Muscle of leg (tissue), 11 donors: ENCODE results near the gene TENT5A. TPM values are rescaled to one million over a fixed set of nuclear protein-coding genes. Genes with fewer than 3 reads are reported as not detected.
A peak's percentile ranks its signal among the peaks of the same experiment; 100 is the strongest.

ENCODE experiments used
- DNase-seq: peaks from one replicate; pipeline ENCODE4 v3.0.0; 2013
- H3K27ac ChIP-seq: one replicate; pipeline ENCODE4 v1.5.1; 2013; ENCODE audit warnings: mild to moderate bottlenecking, low read length, control low read depth
- H3K27me3 ChIP-seq: one replicate; pipeline ENCODE4 v1.6.1; 2013; ENCODE audit warnings: low read length; ENCODE audit not compliant: control insufficient read depth, insufficient read depth
- H3K36me3 ChIP-seq: one replicate; pipeline ENCODE4 v1.6.1; 2013; ENCODE audit warnings: low read length; ENCODE audit not compliant: control insufficient read depth, insufficient read depth
- H3K4me1 ChIP-seq: one replicate; pipeline ENCODE4 v1.6.1; 2013; ENCODE audit warnings: low read length; ENCODE audit not compliant: control insufficient read depth, insufficient read depth
- H3K4me3 ChIP-seq: one replicate; pipeline ENCODE4 v1.5.1; 2013; ENCODE audit warnings: low read length, control low read depth
- H3K9me3 ChIP-seq: replicated peaks from 2 replicates; pipeline ENCODE4 v1.6.1; 2013; ENCODE audit warnings: low read depth, low read length; ENCODE audit not compliant: control insufficient read depth
- WGBS: methylation state at CpG from one replicate; pipeline ENCODE4 v1.1.5; 2013; ENCODE audit warnings: missing lambda C conversion rate; ENCODE audit not compliant: insufficient coverage; 5-methylcytosine and 5-hydroxymethylcytosine counted together
- polyA plus RNA-seq, 8 donors: library from polyadenylated mRNA; unstranded; fragments of 120-200 nt; gene quantifications; one replicate each; pipeline versions ENCODE4 v1.2.1 to v1.2.3, GENCODE V29; 2013; ENCODE audit warnings: inconsistent platforms in 1 of 8, low replicate concordance in 1 of 8; ENCODE audit not compliant: insufficient read length in 8 of 8, insufficient read depth in 1 of 8
- total RNA-seq: library from RNA; stranded (reverse); fragments of 120-200 nt; gene quantifications from one replicate; pipeline ENCODE4 v1.2.4, GENCODE V29; 2013

Gene TENT5A
- total and polyA plus RNA-seq, 9 donors = 5.1 to 23.1 (median 9.2) TPM

GRCh38 chr6:81774542-81774941 is 22.1 kb upstream of the TENT5A start:
- no CpG with 5 or more reads among the region's 2 CpGs for WGBS
- DNase-seq = no peak
- H3K4me3 ChIP-seq = no peak overlapping the region
- no peaks in the 10 kb centered on the region for H3K9me3 ChIP-seq
- no peak overlapping the region for H3K27ac ChIP-seq
- H3K4me1 ChIP-seq = no peaks in the 10 kb centered on the region
- H3K36me3 ChIP-seq = no peaks in the 10 kb centered on the region
- H3K27me3 ChIP-seq = no peaks in the 10 kb centered on the region

GRCh38 chr6:81773887-81774286 is 21.4 kb upstream of the TENT5A start:
- H3K9me3 ChIP-seq = no peaks in the 10 kb centered on the region
- no peak overlapping the region for H3K4me3 ChIP-seq
- no peaks in the 10 kb centered on the region for H3K4me1 ChIP-seq
- no peaks in the 10 kb centered on the region for H3K36me3 ChIP-seq
- no peaks in the 10 kb centered on the region for H3K27me3 ChIP-seq
- WGBS = no CpG with 5 or more reads among the region's 2 CpGs
- H3K27ac ChIP-seq = no peak overlapping the region
- no peak for DNase-seq

GRCh38 chr6:81772741-81773140 is 20.3 kb upstream of the TENT5A start:
- Histone ChIP-seq H3K27me3 (no peaks in the 10 kb centered on the region), H3K9me3 (no peaks in the 10 kb centered on the region), H3K27ac (no peak overlapping the region), H3K36me3 (no peaks in the 10 kb centered on the region), H3K4me3 (no peak overlapping the region), H3K4me1 (no peaks in the 10 kb centered on the region)
- DNase-seq = peak; percentile 21
- WGBS = 33% methylated on average over 1 of the region's 2 CpGs

- no peak overlapping the region for H3K4me3 ChIP-seq
- no CpG with 5 or more reads among the region's 1 CpG for WGBS
- no peaks in the 10 kb centered on the region for H3K9me3 ChIP-seq
- DNase-seq = no peak
- no peaks in the 10 kb centered on the region for H3K27me3 ChIP-seq
- H3K27ac ChIP-seq = no peak overlapping the region
- no peaks in the 10 kb centered on the region for H3K36me3 ChIP-seq
- H3K4me1 ChIP-seq = no peaks in the 10 kb centered on the region
Measured at GRCh38 chr6:81771097-81771496, 18.6 kb upstream of the TENT5A start.

- no CpG with 5 or more reads among the region's 1 CpG for whole genome bisulfite sequencing
- Histone ChIP-seq H3K27ac (no peak overlapping the region), H3K36me3 (no peaks in the 10 kb centered on the region), H3K4me3 (no peak overlapping the region), H3K27me3 (no peaks in the 10 kb centered on the region), H3K4me1 (no peaks in the 10 kb centered on the region), H3K9me3 (no peaks in the 10 kb centered on the region)
- no peak for DNase-seq
Measured at GRCh38 chr6:81770381-81770780, 17.9 kb upstream of the TENT5A start.

GRCh38 chr6:81769824-81770223 is 17.3 kb upstream of the TENT5A start:
- no peaks in the 10 kb centered on the region for H3K4me1 ChIP-seq
- H3K4me3 ChIP-seq = no peak overlapping the region
- DNase-seq = no peak
- no peaks in the 10 kb centered on the region for H3K9me3 ChIP-seq
- no CpG with 5 or more reads among the region's 1 CpG for WGBS
- H3K27me3 ChIP-seq = no peaks in the 10 kb centered on the region
- no peak overlapping the region for H3K27ac ChIP-seq
- H3K36me3 ChIP-seq = no peaks in the 10 kb centered on the region

GRCh38 chr6:81768150-81768942 is 15.9 kb upstream of the TENT5A start:
- Histone ChIP-seq H3K4me3 (no peak overlapping the region), H3K9me3 (no peaks in the 10 kb centered on the region), H3K27me3 (no peaks in the 10 kb centered on the region), H3K4me1 (no peaks in the 10 kb centered on the region), H3K36me3 (no peaks in the 10 kb centered on the region), H3K27ac (no peak overlapping the region)
- DNase-seq = no peak
- WGBS = no CpG with 5 or more reads among the region's 2 CpGs

- Histone ChIP-seq H3K27ac (no peak overlapping the region), H3K27me3 (no peaks in the 10 kb centered on the region), H3K4me1 (no peaks in the 10 kb centered on the region), H3K9me3 (no peaks in the 10 kb centered on the region), H3K36me3 (no peaks in the 10 kb centered on the region), H3K4me3 (no peak overlapping the region)
- 90% methylated on average over 2 of the region's 4 CpGs for WGBS
- DNase-seq = no peak
Measured at GRCh38 chr6:81767163-81767891, 14.8 kb upstream of the TENT5A start.

GRCh38 chr6:81766482-81767069 is 14.1 kb upstream of the TENT5A start:
- H3K27ac ChIP-seq = no peak overlapping the region
- WGBS = no CpG with 5 or more reads among the region's 3 CpGs

GRCh38 chr6:81764531-81764930 is 12.1 kb upstream of the TENT5A start:
- H3K27ac ChIP-seq = no peak overlapping the region
- H3K4me3 ChIP-seq = no peak overlapping the region
- H3K36me3 ChIP-seq = no peaks in the 10 kb centered on the region
- H3K9me3 ChIP-seq = no peaks in the 10 kb centered on the region
- DNase-seq = no peak
- no peaks in the 10 kb centered on the region for H3K4me1 ChIP-seq
- no peaks in the 10 kb centered on the region for H3K27me3 ChIP-seq
- 100% methylated on average over 1 of the region's 2 CpGs for WGBS

More at GRCh38 chr6:81766482-81767069, 14.1 kb upstream of the TENT5A start:
- Histone ChIP-seq H3K36me3 (no peaks in the 10 kb centered on the region), H3K9me3 (no peaks in the 10 kb centered on the region), H3K4me1 (no peaks in the 10 kb centered on the region), H3K4me3 (no peak overlapping the region), H3K27me3 (no peaks in the 10 kb centered on the region)
- DNase-seq = peak; percentile 68
